Cortex of kidney (tissue), 1 donor: ENCODE results near the gene ANKRD13D.

Experiments used
- DNase-seq: peaks from one replicate; lab custom pipeline; 2025; lab: John Stamatoyannopoulos, UW

ANKRD13D gene

DNA sequence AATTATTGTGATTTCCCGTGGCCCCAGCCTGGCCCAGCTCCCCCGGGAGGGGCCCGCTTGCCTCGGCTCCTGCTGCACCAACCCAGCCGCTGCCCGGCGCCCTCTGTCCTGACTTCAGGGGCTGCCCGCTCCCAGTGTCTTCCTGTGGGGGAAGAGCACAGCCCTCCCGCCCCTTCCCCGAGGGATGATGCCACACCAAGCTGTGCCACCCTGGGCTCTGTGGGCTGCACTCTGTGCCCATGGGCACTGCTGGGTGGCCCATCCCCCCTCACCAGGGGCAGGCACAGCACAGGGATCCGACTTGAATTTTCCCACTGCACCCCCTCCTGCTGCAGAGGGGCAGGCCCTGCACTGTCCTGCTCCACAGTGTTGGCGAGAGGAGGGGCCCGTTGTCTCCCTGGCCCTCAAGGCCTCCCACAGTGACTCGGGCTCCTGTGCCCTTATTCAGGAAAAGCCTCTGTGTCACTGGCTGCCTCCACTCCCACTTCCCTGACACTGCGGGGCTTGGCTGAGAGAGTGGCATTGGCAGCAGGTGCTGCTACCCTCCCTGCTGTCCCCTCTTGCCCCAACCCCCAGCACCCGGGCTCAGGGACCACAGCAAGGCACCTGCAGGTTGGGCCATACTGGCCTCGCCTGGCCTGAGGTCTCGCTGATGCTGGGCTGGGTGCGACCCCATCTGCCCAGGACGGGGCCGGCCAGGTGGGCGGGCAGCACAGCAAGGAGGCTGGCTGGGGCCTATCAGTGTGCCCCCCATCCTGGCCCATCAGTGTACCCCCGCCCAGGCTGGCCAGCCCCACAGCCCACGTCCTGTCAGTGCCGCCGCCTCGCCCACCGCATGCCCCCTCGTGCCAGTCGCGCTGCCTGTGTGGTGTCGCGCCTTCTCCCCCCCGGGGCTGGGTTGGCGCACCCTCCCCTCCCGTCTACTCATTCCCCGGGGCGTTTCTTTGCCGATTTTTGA lies 3.3 kb upstream of the ANKRD13D start:
- no peak for DNase-seq

DNA sequence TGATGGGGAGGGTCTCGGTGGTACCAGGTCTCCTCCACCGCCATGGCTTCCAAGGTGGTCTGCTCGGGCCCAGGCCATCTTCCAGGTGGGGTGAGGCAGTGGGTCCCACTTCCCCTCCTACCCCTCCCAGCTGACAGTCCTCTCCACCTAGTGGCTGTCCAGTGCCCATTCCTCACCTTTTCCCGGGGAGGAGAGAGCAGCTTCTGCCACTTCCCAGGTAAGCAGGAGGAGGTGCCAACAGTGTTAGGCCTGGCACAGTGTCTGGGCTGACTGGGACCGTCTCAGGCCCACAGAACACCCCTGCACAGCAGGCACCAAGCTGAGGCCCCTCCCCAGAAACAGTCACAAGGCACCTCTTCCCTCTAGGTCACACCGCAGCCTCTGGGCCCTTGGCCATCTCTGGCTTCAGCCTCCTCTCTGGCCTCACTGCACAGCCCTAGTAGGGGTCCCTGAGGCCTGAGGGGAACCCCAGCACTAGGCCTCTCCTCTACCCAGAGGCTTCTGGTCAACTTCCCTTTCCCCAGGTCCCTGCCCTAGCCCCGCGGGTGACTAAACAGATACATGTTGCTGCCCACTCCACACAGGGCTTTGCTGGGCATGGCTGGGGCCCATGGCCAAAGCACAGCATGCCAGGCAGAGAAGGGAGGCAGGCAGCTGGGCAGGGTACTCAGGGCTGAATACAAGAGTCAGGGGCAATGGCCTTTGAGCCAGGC lies 2.3 kb upstream of the ANKRD13D start:
- no peak for DNase-seq

DNA sequence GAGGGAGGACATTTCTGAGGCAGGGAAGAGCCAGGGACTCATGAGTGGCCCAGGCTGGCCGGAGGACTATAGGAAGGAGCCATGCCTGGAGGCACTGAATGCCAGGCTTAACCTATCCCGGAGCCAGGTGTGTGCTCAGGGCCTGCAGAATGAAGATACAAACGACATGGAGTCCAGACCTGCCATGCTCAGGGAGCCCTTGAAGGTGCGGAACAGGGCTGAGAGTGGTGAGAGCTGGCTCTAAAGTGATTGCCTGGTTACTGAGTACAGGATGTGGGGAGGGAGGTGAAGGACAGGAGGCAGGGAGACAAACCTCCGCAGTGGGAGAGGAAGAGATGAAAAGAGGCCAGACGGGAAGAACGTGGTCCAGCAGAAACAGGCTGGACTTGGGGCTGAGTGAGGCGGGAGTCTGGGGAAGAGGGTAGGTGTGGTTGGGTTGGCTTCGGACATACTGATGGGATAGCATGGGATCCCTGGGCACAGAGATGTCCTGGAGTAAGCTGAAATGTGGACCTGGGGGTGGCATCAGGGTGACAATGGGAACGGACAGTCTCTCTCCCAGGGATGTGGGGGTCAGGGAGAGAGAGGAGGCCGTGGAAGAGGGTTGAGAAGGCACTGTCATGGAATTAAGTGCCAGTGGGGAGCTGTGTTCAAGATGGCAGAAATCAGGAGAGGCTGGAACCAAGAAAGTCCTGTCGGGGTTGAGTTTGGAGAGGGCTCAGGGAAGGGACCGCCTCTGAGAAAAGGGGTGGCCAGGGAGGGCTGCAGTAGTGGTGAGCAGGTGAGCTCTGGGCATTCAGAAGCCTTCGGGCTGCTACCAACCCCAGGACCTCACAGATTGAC lies 1.5 kb upstream of the ANKRD13D start:
- no peak for DNase-seq

DNA sequence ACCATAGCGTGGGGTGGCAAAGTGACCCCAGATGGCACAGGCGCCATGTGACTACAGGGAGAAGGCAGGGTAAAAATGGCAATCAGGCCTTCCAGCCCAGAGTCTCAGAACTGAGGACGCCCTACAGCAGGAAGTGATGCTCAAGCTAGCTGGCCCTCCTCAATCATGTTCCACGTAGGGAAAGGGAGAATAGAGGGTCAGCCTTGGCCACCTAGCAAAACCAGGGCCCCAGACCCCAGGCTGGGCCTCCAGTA lies 978 bp upstream of the ANKRD13D start:
- DNase-seq = no peak

DNA sequence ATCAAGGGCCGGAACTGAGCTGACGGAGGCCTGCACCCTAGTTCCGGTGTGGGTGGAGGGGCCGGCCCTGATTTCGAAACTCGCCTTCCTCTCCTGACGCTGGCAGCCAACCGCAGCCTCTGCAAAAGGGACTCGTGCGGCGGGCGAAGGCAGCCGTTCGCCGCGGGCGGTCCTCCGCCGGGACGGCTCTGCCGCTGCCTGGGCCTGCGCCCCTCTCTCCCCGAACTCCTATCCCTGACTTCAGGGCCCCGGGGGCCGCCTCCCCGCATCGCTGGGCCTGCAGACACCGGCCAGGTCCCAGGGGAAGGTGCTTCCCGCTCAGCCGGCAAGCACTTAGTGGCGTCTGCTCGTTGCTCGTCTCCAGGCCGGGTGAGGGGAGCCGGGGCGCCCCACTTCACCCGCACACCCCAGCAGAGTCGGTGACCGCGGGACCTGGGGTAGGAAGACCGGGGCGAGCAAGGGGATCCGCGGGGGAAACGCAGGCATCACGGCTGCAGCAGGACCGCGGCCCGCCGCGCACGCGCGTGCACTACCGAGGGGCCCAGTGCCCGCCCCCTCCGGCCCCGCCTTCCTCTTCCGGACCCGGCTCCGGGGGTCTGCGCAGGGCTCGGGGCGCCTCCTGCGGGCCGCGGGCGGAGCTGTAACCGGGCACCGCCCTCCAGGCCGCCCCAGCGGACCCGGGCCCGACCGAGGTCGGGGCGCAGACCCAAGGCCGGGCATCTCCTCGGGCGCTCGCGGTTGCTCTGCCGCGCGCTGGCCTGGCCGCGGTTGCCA lies 464 bp upstream of the ANKRD13D start:
- DNase-seq = no peak

DNA sequence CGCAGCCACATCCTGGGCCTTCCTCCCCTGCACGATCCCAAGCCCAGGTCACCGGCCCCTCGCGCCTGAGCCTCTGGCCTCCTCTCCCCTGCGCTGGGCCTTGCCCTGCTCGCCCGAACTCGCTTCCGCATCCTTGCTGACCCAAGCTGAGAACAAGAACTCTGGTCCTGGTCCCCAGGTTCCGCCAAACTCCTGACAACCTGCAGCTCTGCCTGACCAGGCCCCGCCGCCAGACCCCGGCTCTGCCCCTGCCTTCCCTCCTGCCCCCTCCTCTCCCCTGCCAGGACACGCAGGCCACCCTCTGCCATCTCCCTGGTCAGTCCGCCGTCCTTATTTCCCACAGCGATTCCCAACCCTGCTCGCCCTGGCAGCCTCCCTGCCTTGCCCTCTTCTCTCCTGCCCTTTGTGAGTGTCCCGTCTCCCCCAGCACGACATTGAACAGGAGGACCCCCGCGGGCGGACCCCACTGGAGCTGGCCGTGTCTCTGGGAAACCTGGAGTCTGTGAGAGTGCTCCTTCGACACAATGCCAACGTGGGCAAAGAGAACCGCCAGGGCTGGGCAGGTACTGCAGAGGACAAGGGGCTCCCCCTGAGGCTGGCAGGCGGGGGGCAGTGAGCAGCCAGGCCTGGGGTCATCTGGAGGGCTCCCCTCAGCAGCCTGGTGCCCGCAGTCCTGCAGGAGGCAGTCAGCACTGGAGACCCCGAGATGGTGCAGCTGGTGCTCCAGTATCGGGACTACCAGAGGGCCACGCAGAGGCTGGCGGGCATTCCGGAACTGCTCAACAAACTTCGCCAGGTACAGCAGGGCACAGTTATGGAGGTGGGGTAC lies 762 bp downstream of the ANKRD13D start:
- DNase-seq = no peak

DNA sequence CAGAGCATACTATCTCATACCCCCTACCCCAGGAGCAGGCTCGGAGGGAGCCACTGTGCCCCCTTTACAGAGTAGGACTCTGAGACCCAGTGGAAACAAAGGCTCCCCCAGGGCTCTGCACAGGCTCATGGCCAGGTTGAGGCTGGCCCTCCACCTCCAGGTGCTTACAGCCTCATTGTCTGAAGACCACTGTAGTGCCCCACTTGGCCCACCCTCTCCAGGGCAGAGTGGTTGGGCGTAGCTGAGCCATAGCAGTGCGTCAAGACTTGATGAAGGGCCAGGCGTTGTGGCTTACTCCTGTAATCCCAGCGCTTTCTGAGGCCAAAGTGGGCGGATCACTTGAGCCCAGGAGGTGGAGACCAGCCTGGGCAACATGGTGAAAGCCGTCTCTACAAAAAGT lies 1.7 kb downstream of the ANKRD13D start:
- no peak for DNase-seq

DNA sequence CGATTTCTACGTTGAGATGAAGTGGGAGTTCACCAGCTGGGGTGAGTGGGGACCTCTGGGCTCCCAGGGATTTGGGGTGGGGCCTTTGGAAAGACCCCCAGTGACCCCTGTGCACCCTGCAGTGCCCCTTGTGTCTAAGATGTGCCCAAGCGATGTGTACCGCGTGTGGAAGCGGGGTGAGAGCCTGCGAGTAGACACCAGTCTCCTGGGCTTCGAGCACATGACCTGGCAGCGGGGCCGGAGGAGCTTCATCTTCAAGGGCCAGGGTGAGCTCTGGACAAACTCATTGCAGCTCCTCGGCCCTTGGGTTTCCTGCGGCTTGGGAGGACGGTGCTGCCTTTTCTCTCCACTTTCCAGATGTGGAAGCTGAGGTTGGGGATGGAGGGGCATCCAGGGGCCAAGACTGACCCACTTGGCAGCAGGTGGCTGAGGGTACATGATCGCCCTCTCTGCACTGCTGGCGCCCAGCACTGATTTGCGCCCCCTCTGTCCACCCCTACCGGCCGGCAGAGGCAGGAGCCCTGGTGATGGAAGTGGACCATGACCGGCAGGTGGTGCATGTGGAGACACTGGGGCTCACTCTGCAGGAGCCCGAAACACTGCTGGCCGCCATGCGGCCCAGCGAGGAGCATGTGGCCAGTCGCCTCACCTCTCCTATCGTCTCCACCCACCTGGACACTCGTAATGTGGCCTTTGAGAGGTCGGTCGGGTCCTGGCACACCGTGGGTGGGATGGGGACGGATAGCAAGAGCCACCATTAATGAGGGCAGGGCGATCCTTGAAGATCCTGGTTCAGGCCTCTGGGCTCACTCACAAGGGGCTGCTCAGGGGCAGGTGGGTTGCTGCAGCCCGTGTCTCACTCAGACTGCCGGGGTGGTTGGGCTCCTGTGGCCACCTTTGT lies 2.6 kb downstream of the ANKRD13D start:
- DNase-seq = no peak

DNA sequence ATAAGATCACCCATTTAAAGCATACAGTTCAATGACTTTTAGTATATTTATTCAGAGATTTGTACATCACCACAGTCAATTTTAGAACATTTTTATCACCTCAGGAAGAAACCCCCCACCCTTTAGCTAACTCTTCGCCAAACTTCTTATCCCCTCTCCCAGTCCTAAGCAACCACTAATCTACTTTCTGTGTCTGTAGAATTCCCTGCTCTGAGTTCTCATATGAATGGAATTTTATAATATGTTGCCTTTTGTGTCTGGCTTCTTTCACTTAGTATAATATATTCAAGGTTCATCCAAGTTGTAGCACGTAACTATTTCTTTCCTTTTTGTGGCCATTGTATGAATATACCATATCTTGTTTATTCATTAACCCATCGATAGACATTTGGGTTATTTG lies 3.6 kb downstream of the ANKRD13D start:
- DNase-seq = no peak

DNA sequence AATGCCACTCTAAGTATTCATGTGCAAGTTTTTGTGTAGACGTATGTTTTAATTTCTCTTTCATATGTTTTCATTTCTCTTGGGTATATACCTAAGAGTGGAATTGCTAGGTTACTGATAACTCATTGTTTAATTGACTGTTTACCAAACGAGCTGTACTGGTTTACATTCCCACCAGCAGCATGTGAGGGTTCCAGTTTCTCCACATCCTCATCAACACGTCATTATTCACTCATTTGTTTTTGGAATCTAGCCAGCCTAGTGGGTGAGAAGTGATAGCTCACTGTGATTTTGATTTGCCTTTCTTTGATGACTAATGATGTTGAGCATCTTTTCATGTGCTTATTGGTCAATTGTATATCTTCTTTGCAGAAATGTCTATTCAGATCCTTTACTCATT lies 4.0 kb downstream of the ANKRD13D start:
- DNase-seq = no peak

DNA sequence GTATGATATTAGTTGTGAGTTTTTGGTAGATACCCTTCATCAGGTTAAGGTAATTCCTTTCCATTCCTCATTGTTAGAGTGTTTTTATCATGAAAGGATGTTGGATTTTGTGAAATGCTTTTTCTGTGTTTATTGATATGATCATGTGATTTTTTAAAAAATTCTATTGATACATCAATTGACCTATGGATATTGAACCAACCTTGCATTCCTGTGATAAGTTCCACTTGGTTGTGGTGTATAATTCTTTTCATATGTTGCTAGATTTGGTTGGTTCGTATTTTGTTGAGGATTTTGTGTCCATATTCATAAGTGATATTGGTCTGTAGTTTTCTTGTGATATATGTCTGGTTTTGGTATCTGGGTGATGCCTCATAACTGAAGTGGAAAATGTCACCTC lies 6.7 kb downstream of the ANKRD13D start:
- DNase-seq = no peak

DNA sequence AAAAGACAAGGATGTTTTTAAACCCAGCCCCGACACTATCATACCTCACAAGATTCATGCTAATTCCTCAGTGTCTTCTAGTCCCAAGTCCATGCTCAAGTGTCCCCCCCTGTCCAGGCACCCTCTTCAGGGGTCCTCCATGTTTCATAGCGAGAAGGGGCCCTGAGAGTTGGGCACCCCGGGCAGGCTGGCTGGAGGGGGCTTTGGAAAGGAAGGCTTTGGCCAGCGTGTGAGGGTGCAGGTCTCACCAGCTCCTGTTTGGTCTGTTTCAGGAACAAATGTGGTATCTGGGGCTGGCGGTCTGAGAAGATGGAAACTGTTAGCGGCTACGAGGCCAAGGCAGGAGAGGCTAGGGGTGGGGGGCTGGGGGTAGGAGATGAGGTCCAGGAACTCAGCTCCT lies 9.7 kb downstream of the ANKRD13D start:
- DNase-seq = no peak

DNA sequence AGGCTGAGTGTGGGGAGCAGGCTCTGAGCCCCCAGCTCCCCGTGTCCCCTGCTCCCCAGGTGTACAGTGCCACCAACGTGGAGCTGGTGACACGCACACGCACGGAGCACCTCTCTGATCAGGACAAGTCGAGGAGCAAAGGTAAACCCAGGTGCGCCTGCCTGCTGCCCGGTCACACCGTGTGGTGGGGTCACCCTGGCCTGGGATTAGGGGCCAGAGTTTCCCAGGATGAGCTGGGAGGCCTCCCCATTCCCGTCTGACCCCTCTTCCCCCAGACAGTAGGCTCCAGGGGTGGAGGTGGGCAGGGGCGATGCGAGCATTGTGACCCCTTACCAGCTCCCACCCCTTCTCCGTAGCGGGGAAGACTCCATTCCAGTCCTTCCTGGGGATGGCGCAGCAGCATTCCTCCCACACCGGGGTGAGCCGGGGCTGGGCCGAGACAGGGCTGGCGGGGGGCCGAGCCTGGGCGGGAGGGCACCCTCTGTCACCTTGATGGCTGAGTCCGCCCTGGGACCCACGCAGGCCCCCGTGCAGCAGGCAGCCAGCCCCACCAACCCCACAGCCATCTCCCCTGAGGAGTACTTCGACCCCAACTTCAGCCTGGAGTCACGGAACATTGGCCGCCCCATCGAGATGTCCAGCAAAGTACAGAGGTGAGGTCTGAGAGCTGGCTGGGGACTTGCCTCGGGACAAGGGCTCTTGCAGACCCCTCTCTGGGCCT lies 10.5 kb downstream of the ANKRD13D start:
- DNase-seq = no peak

DNA sequence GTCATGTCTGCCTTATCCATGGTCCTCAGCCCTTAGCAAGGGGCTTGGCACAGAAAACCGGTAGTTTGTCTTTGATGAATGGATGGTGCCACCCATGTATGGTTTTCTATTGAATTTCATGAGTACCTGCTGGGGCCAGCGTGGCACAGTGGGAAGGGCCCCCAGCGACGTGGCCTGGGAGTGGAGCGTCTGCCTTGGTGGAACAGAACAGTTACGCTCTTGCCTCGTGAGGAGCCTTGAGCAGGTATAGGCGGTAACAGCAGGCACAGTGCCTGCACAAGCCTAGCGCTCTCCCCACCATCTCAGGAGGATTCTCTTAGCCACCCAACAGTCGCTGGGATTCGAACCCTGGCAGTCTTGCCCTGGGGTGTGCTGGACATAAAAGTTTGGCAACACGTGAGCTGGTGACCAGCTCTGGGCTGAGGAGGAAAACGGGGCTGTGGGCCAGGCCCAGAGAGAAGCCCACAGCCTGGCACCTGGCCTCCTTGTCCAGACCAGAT lies 11.2 kb downstream of the ANKRD13D start:
- no peak for DNase-seq

DNA sequence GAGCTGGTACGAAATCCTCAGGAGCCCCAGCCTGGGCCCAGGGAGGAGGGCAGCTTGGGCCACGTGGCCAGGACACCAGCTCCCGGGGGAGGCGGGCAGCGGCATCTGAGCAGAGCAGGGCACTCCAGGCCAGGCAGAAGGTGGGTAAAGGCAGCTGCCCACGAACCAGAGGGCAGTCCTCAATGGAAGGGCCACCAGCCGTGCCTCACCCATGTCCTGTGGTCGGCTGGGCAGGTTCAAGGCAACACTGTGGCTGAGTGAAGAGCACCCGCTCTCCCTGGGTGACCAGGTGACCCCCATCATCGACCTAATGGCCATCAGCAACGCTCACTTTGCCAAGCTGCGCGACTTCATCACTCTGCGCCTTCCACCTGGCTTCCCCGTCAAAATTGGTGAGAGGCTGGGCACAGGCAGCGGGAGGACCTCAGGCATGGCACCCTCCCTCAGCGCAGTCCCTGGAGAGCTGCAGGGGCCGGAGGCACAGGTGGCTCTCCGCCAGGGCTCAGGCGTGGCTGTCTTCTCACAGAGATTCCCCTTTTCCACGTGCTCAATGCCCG lies 11.7 kb downstream of the ANKRD13D start:
- DNase-seq = no peak

DNA sequence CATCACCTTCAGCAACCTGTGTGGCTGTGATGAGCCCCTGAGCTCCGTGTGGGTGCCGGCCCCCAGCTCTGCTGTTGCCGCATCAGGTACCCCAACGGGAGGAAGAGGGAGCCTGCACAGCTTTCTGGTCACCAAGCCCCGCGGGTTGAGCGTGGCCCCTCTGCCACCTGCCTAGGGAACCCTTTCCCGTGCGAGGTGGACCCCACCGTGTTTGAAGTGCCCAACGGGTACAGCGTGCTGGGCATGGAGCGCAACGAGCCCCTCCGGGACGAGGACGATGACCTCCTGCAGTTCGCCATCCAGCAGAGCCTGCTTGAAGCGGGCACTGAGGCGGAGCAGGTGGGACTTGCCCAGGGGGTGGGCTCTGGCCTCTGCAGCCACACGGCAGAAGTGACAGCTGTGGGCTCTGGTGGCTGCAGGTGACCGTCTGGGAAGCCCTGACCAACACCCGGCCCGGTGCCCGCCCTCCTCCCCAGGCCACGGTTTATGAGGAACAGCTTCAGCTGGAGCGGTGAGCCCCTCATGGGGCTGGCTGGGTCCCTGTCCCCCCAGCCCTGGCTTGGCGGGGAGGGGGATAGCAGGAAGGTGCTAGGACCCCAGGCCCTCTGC lies 12.3 kb downstream of the ANKRD13D start:
- DNase-seq = no peak

DNA sequence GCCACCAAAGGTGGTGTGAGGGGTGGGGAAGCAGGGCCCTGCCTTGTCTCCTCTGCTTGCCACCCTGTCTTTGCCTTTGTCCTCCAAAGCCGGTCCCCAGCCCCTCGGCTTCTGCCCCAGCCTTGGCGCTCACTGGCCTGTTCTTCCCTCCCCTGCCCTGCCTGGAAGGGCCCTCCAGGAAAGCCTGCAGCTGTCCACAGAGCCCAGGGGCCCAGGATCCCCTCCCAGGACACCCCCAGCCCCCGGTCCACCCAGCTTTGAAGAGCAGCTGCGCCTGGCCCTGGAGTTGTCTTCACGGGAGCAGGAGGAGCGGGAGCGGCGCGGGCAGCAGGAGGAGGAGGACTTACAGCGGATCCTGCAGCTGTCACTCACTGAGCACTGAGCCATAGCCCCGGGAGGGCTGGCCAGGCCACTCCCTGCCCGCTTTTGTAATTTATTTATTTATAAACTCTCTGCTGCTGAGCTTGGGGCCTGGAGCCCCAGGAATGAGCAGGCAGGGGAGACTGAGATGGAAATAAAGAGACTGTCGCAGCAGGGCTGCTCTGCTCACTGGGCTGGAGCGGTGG lies 12.9 kb downstream of the ANKRD13D start:
- DNase-seq = no peak

DNA sequence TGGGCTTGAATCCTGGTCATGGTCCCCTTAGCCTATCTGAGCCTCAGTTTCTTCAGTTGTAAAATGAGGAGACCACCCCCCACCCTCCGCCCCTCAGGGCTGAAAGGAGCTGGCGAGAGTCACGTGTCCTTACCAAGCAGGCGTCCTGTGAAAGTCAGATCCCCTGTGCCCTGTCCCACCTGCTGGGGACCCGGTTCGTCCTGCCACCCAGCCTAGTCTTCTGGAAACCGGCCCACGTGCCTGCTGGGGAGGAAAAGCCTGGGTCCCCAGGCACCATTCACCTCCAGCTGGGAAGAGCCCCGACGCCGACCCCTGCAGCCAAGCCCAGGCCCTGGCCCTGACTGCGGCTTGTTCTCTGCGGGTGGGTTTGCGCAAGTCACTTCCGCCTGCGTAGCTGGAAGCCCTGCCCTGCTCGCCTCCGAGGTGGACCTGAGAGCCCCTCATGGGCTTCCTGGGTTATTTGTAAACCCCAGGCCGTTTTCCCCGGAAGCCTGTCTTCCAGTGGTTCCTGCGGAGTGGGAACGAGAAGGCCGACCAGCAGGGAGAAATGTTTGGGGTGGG lies 13.5 kb downstream of the ANKRD13D start:
- DNase-seq = no peak
